Stimulated activated memory B cell treated with anti-CD40 and anti-IgM and Interleukin-4, amounts not matched to agents 10 μg/mL and 1 μg/mL and 100 μg/mL, for 72 hours (primary cell): ENCODE results near the gene STEAP3.

Source experiments
- ATAC-seq: fragments of 150-1000 bp; cut with Tn5 transposase; 2 replicates; pipeline ENCODE4 v1.10.0; 2021
- H3K27ac Mint-ChIP-seq: one replicate; pipeline ENCODE4 v1.8.0; 2022; ENCODE audit warnings: mild to moderate bottlenecking, mixed read lengths
- H3K27me3 Mint-ChIP-seq: one replicate; pipeline ENCODE4 v1.8.0; 2022; ENCODE audit warnings: mixed read lengths
- H3K36me3 Mint-ChIP-seq: one replicate; pipeline ENCODE4 v1.8.0; 2022; ENCODE audit warnings: mixed read lengths
- H3K4me1 Mint-ChIP-seq: one replicate; pipeline ENCODE4 v1.8.0; 2022; ENCODE audit warnings: mixed read lengths
- H3K4me3 Mint-ChIP-seq: one replicate; pipeline ENCODE4 v1.8.0; 2022; ENCODE audit warnings: mild to moderate bottlenecking, moderate library complexity, mixed read lengths
- H3K9me3 Mint-ChIP-seq: one replicate; pipeline ENCODE4 v1.8.0; 2022; ENCODE audit warnings: mixed read lengths

The STEAP3 gene

DNA sequence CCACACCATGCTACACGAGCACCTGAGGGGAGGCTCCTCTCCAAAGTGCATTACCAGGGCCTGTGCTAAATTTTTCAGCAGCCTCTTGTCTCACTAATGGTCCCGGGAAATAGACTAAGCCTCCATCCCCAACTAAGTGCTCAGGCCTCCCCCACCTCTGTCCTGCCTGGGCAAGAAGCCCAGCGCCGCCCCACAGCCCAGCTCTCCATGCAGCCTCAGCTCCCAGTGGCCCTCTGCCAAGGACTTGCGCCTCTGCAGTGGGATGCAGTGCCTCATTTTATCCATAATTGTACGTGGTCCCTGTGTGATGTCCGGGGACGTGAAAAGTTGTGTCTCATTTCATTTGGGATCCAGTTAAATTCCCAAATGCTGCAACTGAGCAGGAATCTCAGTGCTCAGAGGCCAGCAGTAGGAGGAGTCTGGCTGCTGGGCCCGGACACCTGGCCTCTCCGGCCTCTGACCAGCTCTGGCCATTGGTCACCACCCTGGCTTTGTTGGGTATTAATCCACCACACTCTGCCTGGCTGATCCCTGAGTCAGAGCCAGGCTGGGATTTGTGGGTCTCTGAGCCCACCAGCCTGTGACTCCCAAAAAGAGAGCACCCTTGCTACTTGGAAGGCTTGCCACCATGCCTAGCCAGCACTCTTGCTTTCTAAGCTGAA is 11.4 kb upstream of the STEAP3 start:
- H3K27ac Mint-ChIP-seq, result no peak overlapping the region
- no peak overlapping the region for H3K4me3 Mint-ChIP-seq
- no peaks in the 10 kb centered on the region for H3K4me1 Mint-ChIP-seq
- H3K36me3 Mint-ChIP-seq, result no peaks in the 10 kb centered on the region
- H3K27me3 Mint-ChIP-seq, result peaks cover 20% of the 10 kb centered on the region
- ATAC-seq, result no peak
- H3K9me3 Mint-ChIP-seq, result no peaks in the 10 kb centered on the region

DNA sequence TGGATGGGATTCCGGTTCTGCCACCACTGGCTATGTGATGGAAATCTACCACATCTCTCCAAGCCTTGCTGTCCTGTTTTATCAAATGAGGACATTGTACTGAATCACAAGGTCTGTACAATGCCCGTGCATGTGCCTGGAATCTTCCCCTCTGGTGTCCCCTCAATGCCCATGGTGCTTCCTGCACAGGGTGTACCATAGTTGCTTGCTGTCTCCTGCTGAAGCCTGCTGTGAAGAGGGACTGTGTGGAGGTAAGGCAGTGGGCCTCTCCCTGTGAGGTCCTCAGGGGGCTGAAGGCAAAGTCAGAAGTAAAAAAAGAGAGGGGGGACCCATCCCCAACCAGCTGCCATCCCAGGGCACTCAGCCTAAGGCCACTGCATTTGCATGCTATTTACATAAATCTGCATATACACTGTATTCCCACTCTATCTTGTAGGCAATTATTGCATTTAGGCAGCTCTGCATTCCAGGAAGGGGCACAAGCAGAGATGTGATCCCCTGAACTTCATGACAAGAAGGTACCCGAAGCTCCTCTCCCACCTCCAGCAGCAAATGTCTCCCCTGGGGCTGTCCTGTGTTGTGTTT is 9.1 kb upstream of the STEAP3 start:
- Mint-ChIP-seq H3K4me1 (no peaks in the 10 kb centered on the region), H3K36me3 (no peaks in the 10 kb centered on the region), H3K27me3 (peaks cover 15% of the 10 kb centered on the region), H3K27ac (no peak overlapping the region), H3K9me3 (no peaks in the 10 kb centered on the region), H3K4me3 (no peak overlapping the region)
- ATAC-seq, result no peak

DNA sequence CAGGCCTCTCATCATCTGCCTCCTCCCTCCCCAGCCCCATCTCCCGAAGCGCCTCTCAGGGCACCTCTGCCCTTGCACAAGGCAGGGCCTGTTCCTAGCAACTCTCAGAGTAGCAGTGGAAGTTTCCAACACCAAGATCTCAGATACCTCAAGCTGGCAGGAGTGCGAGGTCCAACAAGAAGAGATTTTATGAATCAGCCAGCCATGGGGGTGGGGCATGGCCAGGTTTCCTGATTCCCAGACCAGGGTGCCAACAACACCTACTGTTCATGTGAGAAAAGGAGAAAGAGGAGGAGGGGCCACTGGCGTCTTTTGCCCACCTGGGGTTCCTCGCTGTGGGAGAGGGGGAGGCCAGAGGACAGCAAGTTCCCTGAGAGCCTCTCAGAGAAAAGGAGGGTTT is 6.6 kb upstream of the STEAP3 start:
- ATAC-seq, result no peak
- Mint-ChIP-seq H3K27ac (no peak overlapping the region), H3K36me3 (no peaks in the 10 kb centered on the region)

DNA sequence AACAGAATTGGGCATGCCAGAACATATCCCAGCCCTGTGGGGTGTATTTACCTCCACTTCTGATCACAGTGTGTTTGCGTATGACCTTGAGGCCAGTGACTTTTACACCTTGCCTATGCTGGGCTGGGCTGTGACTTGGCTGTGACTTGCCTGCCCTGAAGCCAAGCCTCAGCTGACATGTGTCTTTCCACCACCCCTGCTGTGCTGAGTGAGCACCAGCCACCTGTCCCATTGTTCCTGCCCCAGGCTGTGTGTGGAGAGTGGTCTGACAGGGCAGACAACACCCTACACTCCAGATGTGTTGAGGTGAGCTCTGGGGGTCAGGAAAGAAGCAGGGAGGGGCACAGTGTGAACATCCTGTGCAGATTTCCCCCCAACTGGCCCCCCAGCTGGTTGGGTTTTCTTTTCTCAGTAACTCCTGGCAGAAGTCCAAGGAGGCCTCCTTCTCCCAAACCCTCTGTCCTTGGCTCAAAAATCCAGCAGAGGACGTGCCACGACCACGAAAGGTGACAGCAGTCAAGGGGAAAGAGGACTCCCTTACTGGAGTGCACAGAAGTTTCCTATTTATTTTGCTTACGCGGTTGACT is 5.1 kb upstream of the STEAP3 start:
- H3K36me3 Mint-ChIP-seq, result no peaks in the 10 kb centered on the region
- H3K27ac Mint-ChIP-seq, result no peak overlapping the region
- no peaks in the 10 kb centered on the region for H3K9me3 Mint-ChIP-seq
- H3K4me1 Mint-ChIP-seq, result no peaks in the 10 kb centered on the region
- no peak for ATAC-seq
- no peaks in the 10 kb centered on the region for H3K27me3 Mint-ChIP-seq
- no peak overlapping the region for H3K4me3 Mint-ChIP-seq

More for the DNA sequence above, 6.6 kb upstream of the STEAP3 start:
- Mint-ChIP-seq H3K4me1 (no peaks in the 10 kb centered on the region), H3K27me3 (peaks cover 9% of the 10 kb centered on the region), H3K4me3 (no peak overlapping the region), H3K9me3 (no peaks in the 10 kb centered on the region)

DNA sequence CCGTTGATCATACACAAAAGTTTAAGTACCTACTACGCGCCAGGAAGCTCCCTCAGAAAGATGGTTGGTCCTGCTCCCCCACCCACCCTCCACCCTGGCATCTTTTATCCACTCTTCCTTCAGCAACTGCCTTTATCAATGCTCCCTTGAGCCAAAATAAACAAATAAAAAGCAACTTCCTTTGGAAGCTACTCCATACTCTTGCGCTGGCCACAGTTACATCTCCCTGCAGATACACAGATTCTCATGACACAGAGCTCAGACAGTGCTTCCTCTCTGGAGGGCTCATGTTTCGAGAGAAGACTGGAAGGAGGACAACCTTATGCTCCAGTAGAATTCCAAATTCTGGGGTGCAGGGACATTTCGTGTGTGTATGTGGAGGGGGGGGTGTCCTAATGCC is 3.8 kb upstream of the STEAP3 start:
- no peak overlapping the region for H3K4me3 Mint-ChIP-seq
- no peaks in the 10 kb centered on the region for H3K9me3 Mint-ChIP-seq
- no peak overlapping the region for H3K27ac Mint-ChIP-seq
- ATAC-seq, result no peak
- no peaks in the 10 kb centered on the region for H3K4me1 Mint-ChIP-seq
- no peaks in the 10 kb centered on the region for H3K36me3 Mint-ChIP-seq
- no peaks in the 10 kb centered on the region for H3K27me3 Mint-ChIP-seq

DNA sequence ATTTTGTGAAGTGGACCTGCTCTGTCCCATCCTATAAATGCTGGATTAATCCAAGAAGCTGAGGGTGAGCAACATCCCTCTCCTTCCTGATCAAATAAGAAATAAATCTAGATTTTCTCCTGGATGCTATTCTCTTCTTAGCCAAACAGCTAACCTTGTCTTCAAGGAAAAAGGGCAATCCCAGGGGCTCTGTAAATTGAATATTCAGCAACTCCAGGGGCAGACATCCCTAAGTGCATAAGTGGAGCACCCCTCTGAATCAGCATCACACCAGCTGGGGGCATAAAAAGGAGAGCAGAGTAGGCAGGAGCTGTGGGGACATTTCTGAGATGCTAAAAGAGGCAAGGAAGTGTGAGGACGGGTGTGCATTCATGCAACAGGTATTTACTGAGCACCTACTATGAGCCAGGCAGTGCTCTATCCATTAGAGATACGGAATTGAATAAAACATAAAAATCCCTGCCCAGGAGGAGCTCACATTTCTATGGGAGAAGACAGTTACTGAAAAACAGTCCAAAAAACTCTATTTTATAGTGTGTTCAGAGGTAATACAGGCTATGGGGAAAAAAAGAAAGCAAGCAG is 2.8 kb upstream of the STEAP3 start:
- no peaks in the 10 kb centered on the region for H3K4me1 Mint-ChIP-seq
- H3K4me3 Mint-ChIP-seq, result no peak overlapping the region
- no peak overlapping the region for H3K27ac Mint-ChIP-seq
- no peak for ATAC-seq
- H3K27me3 Mint-ChIP-seq, result no peaks in the 10 kb centered on the region
- no peaks in the 10 kb centered on the region for H3K36me3 Mint-ChIP-seq
- no peaks in the 10 kb centered on the region for H3K9me3 Mint-ChIP-seq

DNA sequence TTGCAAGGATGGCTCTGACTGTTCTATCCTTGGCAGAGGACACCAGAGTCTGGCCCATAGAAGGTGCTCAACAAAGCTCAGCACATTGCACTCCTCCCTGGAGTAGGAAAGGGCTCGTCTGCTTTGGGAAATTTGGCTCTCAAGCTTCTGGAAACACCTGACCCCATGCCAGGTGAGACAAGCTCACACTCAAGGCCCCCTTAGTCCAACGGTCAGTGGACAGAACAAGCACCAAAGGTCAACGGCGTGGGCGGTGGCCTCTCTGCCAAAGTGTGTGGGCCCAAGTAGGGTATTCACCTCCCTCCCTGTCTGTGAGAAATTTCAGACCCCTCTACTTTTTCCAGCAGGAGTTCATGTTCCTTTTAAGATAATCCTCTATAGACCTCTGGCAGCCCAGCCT is 2.0 kb upstream of the STEAP3 start:
- H3K4me3 Mint-ChIP-seq, result no peak overlapping the region
- H3K27ac Mint-ChIP-seq, result no peak overlapping the region
- ATAC-seq, result no peak
- H3K9me3 Mint-ChIP-seq, result no peaks in the 10 kb centered on the region
- no peaks in the 10 kb centered on the region for H3K27me3 Mint-ChIP-seq
- H3K4me1 Mint-ChIP-seq, result no peaks in the 10 kb centered on the region
- no peaks in the 10 kb centered on the region for H3K36me3 Mint-ChIP-seq

DNA sequence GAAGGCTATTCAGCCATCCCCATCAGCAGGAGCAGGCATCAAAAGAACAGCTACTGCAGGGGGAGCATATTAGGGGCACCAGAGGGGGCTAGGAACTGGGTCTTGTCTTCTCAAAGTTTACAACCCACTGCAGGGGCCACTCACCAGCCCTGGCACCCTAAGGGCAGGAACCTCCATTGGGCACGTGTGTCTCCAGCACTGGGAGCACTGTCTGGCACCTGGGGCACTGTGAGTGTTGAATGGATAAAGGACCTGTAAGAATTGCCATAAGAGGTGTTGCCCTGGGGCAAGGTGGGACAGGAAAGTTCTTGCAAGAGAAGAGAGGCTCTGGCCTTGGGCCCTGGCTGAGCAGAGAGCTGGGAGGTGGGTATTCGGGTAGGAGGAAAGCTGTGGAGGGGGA is 1.4 kb upstream of the STEAP3 start:
- H3K4me3 Mint-ChIP-seq, result no peak overlapping the region
- no peaks in the 10 kb centered on the region for H3K4me1 Mint-ChIP-seq
- no peaks in the 10 kb centered on the region for H3K36me3 Mint-ChIP-seq
- no peak for ATAC-seq
- H3K27ac Mint-ChIP-seq, result peak overlapping the region; percentile 2
- H3K9me3 Mint-ChIP-seq, result no peaks in the 10 kb centered on the region
- H3K27me3 Mint-ChIP-seq, result no peaks in the 10 kb centered on the region

DNA sequence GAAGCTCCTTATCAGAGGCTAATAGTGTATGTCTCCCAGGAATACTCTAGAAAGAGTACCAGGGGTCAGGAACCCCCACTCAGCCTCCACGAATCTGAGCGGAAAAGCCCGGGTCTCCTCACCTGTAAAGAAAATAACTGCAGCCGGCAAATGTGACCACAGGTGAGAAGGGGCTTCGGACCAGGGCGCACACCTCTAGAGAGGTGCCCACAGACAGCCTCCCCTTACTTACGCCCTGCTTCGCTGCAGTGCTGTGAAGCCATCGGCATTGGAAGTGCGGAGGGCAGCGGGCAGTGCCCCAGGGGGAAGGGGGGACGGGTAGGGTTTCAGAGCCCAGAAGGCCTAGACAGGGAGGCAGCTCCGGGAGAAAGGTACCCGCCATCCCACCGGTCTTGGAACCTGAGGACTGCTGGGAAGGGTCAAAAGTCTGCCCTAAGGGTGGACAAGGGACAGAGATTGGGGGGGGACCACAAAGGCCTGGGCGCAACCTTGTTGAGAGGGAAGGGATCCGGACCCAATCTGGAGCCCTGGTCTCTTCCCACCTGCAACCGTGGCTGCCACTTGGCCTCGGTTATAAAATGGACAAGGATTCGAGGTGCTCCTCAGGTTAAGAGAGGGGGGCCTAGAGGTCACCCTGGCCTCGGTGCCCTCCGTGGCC is 642 bp upstream of the STEAP3 start:
- H3K9me3 Mint-ChIP-seq, result no peaks in the 10 kb centered on the region
- no peaks in the 10 kb centered on the region for H3K36me3 Mint-ChIP-seq
- H3K4me3 Mint-ChIP-seq, result peak overlapping the region; percentile 70
- H3K27ac Mint-ChIP-seq, result peak overlapping the region; percentile 2
- no peak for ATAC-seq
- no peaks in the 10 kb centered on the region for H3K4me1 Mint-ChIP-seq
- H3K27me3 Mint-ChIP-seq, result no peaks in the 10 kb centered on the region

DNA sequence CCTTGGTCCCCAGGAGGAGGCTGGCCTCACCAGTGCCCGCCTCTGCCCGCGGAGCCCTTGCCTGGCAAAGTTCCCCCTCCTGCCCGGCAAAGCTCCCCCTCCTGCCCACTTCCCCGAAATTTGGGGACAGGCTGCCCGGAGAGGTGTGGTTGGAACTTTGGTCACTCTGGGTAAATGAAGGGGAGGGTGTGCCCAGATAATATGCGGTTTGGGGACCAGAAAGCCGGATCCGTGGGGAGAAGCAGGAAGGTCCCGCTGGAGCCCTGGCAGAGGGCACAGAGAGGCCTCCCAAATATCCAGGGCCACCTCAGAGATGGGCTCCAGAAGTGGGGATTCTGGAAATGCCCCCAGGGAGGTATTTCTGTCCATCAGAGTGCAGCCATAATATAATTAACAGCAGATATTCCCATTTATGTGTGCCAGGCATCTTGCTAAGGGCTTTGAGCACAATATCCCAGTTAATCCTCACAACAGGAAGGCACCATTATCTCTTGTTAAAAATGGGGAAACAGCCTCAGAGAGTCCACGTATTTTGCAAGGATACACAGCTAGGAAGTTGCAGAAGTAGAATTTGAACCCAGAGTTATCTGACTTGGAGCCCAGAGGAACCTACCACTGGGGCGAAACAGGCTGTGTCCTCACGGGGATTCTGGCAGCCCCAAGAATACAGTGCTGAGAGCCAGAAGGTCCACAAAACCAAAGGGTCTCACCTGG is 914 bp downstream of the STEAP3 start:
- Mint-ChIP-seq H3K4me1 (no peaks in the 10 kb centered on the region), H3K4me3 (peak overlapping the region; percentile 51), H3K9me3 (no peaks in the 10 kb centered on the region), H3K36me3 (no peaks in the 10 kb centered on the region), H3K27me3 (no peaks in the 10 kb centered on the region), H3K27ac (no peak overlapping the region)
- ATAC-seq, result no peak

DNA sequence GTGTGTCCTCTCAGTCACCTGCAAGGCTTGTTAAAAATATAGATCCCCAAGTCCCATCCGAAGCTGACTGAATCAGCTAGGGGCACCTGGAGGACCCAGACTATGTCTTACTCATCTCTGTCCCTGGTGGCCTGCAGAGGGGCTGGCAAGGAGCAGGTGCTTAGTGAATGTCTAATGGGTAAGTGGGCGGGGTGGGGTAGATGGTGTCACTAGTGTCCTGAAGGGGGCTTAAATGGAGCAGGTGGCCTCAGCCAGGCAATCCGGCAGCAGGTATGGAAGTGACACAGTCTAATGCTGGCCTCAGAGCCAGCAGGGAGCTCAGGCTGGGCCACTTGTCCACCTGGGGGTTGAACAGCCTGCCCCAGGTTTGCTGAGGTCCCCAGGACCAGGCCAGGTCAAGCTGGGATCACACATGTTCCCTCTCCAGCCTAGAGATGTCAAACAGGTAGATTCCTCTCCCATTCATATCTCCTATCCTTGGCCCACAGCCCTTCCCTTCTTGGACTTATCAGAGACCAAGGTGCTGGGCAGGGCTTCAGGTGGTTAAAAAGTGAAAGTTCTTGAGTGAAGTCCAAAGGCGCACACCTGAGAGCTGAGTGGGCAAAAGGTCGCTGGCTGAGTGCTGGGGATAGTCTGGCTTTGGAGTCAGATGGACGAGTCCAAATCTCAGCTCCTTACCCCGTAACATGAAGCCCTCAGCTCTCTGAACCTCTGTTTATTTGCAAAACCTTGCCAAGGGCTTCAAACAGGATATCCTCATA is 1.7 kb downstream of the STEAP3 start:
- H3K27me3 Mint-ChIP-seq, result no peaks in the 10 kb centered on the region
- H3K27ac Mint-ChIP-seq, result no peak overlapping the region
- no peak overlapping the region for H3K4me3 Mint-ChIP-seq
- no peaks in the 10 kb centered on the region for H3K36me3 Mint-ChIP-seq
- H3K4me1 Mint-ChIP-seq, result no peaks in the 10 kb centered on the region
- no peaks in the 10 kb centered on the region for H3K9me3 Mint-ChIP-seq
- no peak for ATAC-seq

DNA sequence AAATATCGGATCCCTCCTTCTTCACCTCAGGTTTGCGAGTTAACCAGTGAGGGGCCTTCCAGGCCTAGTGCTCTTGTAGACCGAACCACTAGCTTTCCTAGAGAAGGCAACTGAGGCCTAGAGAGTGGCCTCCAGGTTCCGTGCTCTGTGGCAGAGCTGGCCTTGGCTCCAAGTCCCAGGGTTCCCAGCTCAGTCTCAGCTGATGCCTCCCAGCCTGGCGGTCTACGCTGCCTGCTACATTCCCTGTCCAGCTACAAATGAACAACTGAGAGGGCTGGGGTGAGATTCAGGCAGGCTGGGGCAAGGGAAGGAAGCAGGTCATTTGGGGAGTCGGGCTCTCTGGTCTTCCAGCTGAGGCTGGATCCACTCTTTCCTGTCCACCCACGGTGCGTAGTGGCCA is 2.3 kb downstream of the STEAP3 start:
- Mint-ChIP-seq H3K4me3 (no peak overlapping the region), H3K36me3 (no peaks in the 10 kb centered on the region), H3K4me1 (no peaks in the 10 kb centered on the region), H3K9me3 (no peaks in the 10 kb centered on the region), H3K27ac (no peak overlapping the region), H3K27me3 (no peaks in the 10 kb centered on the region)
- no peak for ATAC-seq

DNA sequence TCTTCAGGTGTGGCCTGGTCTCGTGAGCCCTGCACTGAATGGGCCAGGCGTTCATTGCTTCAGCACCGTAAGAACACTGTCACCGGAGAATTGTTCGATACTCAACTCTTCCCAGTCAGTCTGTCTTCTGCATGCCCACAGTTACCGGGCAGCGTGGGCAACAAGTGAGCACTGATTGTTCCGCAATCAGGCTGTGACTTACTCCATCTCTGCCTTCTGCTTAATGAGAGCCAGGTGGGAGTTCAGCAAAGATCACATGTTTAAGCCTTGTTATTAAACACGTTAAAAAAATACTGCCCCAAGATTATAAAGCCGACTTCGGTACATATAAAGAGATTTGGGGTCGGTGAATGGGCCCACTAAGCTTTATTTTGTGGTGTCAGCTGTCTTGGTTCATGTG is 3.7 kb downstream of the STEAP3 start:
- Mint-ChIP-seq H3K27me3 (no peaks in the 10 kb centered on the region), H3K9me3 (no peaks in the 10 kb centered on the region), H3K27ac (no peak overlapping the region), H3K36me3 (no peaks in the 10 kb centered on the region), H3K4me1 (peaks cover 9% of the 10 kb centered on the region), H3K4me3 (no peak overlapping the region)
- no peak for ATAC-seq

DNA sequence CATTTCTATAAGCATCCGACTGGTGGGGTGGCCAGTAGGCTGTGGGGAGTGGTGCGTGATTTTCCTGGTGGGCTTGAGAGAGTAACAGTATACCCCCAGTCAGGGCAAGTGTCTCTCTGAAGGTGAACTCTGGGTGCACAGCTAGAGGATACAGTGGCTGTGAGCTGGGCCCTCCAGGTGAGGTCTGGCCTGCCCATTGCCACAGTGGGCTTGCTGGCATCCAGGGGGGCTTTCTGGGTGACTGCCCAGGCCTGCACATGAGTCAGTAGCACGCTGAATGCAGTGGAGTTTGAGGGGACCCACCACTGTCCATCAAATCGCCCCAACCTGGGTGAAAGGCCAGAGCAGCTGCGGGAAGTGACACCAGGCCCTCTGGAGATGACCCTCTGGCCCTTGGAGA is 4.5 kb downstream of the STEAP3 start:
- H3K27me3 Mint-ChIP-seq, result no peaks in the 10 kb centered on the region
- no peaks in the 10 kb centered on the region for H3K9me3 Mint-ChIP-seq
- no peak overlapping the region for H3K4me3 Mint-ChIP-seq
- H3K4me1 Mint-ChIP-seq, result peaks cover 17% of the 10 kb centered on the region
- H3K36me3 Mint-ChIP-seq, result no peaks in the 10 kb centered on the region
- no peak for ATAC-seq
- H3K27ac Mint-ChIP-seq, result no peak overlapping the region

DNA sequence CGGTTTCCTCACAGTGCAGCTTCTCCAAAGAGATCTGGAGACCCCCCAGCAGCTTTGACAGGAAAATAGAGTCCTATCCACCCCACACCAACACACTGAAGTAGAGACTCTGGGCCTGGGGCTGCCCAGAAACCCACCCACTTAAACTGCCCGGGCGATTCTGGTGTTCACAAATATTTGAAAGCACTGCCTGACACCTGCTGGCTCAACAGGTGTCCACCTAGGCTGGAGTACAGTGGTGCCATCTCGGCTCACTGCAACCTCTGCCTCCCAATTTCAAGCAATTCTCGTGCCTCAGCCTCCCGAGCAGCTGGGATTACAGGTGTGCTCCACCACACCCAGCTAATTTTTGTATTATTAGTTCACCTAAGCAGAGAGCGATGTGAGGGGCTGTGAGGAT is 5.3 kb downstream of the STEAP3 start:
- ATAC-seq, result no peak
- Mint-ChIP-seq H3K4me3 (no peak overlapping the region), H3K36me3 (no peaks in the 10 kb centered on the region), H3K9me3 (no peaks in the 10 kb centered on the region), H3K27ac (no peak overlapping the region), H3K27me3 (no peaks in the 10 kb centered on the region), H3K4me1 (peaks cover 20% of the 10 kb centered on the region)
